Panc1 (cell line): ENCODE measurements around the gene STX1A.

Experiments used
- CTCF ChIP-seq: fragments of 450-650 bp; IDR thresholded peaks from 2 replicates; pipeline ENCODE4 v1.5.1; 2017; ENCODE audit warnings: mild to moderate bottlenecking
- POLR2AphosphoS5 ChIP-seq: IDR thresholded peaks from 2 replicates; pipeline ENCODE4 v1.6.1; 2012; ENCODE audit warnings: mild to moderate bottlenecking, low read depth, low read length, moderate library complexity
- REST ChIP-seq, 2 experiments: IDR thresholded peaks; 2 replicates each; pipeline ENCODE4 v1.6.1; 2011 to 2012; ENCODE audit warnings: low read depth in 2 of 2, control low read depth in 1 of 2, low read length in 1 of 2, mild to moderate bottlenecking in 1 of 2, moderate library complexity in 1 of 2; ENCODE audit not compliant: insufficient read depth in 1 of 2

- no peak for TF ChIP-seq CTCF
- no peak for TF ChIP-seq POLR2AphosphoS5
- TF ChIP-seq REST (IDR thresholded peaks at IDR 0.05; ENCODE audit: insufficient read depth in 1 of 2, low read depth in 2 of 2, low read length in 1 of 2) = no peak
Observed at GRCh38 chr7:73739387-73739767, 19.9 kb upstream of the STX1A start.
